Endodermal cell (in vitro differentiated cells): ENCODE results near the gene MMD2. TPM values are rescaled to one million over a fixed set of nuclear protein-coding genes. Genes with fewer than 3 reads are reported as not detected.

Experiments
- DNase-seq: peaks from one replicate; pipeline ENCODE4 v3.0.0-alpha.2; 2017
- H3K27ac ChIP-seq: 2 replicates; pipeline ENCODE4 v1.5.1; 2013; ENCODE audit warnings: mild to moderate bottlenecking, low read depth, low read length, moderate library complexity
- H3K27me3 ChIP-seq: 2 replicates; pipeline ENCODE4 v1.6.1; 2013; ENCODE audit warnings: mild to moderate bottlenecking, low read length, moderate library complexity; ENCODE audit not compliant: insufficient read depth, control insufficient read depth, poor library complexity, severe bottlenecking
- H3K36me3 ChIP-seq: 2 replicates; pipeline ENCODE4 v1.7.0; 2013; ENCODE audit warnings: mild to moderate bottlenecking, low read length, moderate library complexity; ENCODE audit not compliant: control insufficient read depth, insufficient read depth
- H3K4me1 ChIP-seq: one replicate; pipeline ENCODE4 v1.7.0; 2013; ENCODE audit warnings: low read length; ENCODE audit not compliant: control insufficient read depth, insufficient read depth
- H3K4me3 ChIP-seq: 2 replicates; pipeline ENCODE4 v1.5.1; 2013; ENCODE audit warnings: mild to moderate bottlenecking, low read length, moderate library complexity
- H3K9ac ChIP-seq: 2 replicates; pipeline ENCODE4 v1.6.1; 2013; ENCODE audit warnings: mild to moderate bottlenecking, low read length, moderate library complexity; ENCODE audit not compliant: poor library complexity, severe bottlenecking; ENCODE audit errors: extremely low read depth
- H3K9me3 ChIP-seq: 2 replicates; pipeline ENCODE4 v1.6.1; 2013; ENCODE audit warnings: mild to moderate bottlenecking, low read length, moderate library complexity; ENCODE audit not compliant: control insufficient read depth
- H3K27ac Mint-ChIP-seq: 2 replicates; pipeline ENCODE4 v1.8.0; 2020; ENCODE audit warnings: mixed read lengths
- H3K27me3 Mint-ChIP-seq: 2 replicates; pipeline ENCODE4 v1.8.0; 2021; ENCODE audit warnings: mild to moderate bottlenecking, mixed read lengths; ENCODE audit not compliant: insufficient read depth
- H3K36me3 Mint-ChIP-seq: 2 replicates; pipeline ENCODE4 v1.8.0; 2020; ENCODE audit warnings: low read depth, mixed read lengths
- H3K4me1 Mint-ChIP-seq: 2 replicates; pipeline ENCODE4 v1.8.0; 2020; ENCODE audit warnings: mixed read lengths
- H3K4me3 Mint-ChIP-seq: 2 replicates; pipeline ENCODE4 v1.8.0; 2020; ENCODE audit warnings: mild to moderate bottlenecking, moderate library complexity, mixed read lengths
- H3K9me3 Mint-ChIP-seq: 2 replicates; pipeline ENCODE4 v1.8.0; 2020; ENCODE audit warnings: mild to moderate bottlenecking, mixed read lengths
- CTCF ChIP-seq: fragments of 200-600 bp; sonication (generic); conservative IDR thresholded peaks from 2 replicates; pipeline ENCODE4 v1.5.0; 2021; ENCODE audit warnings: antibody characterized with exemption, mild to moderate bottlenecking
- WGBS, 2 experiments: methylation state at CpG; one replicate each; pipeline versions ENCODE4 v1.1.5 to v1.1.7; 2013; ENCODE audit warnings: missing lambda C conversion rate in 2 of 2, mixed read lengths in 1 of 2; ENCODE audit not compliant: insufficient coverage in 1 of 2, insufficient read length in 1 of 2; 5-methylcytosine and 5-hydroxymethylcytosine counted together
- long read RNA-seq, 4 experiments: library from polyadenylated mRNA in 2 of 4; library from RNA in 1 of 4; library from capped mRNA in 1 of 4; stranded (forward) in 3 of 4; unstranded in 1 of 4; transcript quantifications; one replicate each; pipeline ENCODE4 v2.0.0, GENCODE V29; 2020 to 2021; ENCODE audit warnings: inconsistent platforms in 1 of 4
- polyA plus RNA-seq, 2 experiments: library from polyadenylated mRNA; stranded (reverse); fragments of 50-300 nt; gene quantifications; one replicate each; pipeline ENCODE4 v1.2.3, GENCODE V29; 2013
- total RNA-seq, 2 donors: library from RNA; stranded (reverse); fragmentation: NEBNext Ultra II Directional in 1 of 2; extraction: Animal tissue kit (Norgen Biotek cat#: 25700) in 1 of 2; gene quantifications; 2 replicates in 1 of 2; 3 replicates in 1 of 2; pipeline ENCODE4 v1.2.1, GENCODE V29; 2021

MMD2 gene
- under 1 TPM in 1 of 2 donors, not detected in 1; 0.15 TPM for total RNA-seq
- not detected for polyA plus RNA-seq (2013, experiment 1 of 2)
- not detected for polyA plus RNA-seq (2013, experiment 2 of 2)
- long read RNA-seq, experiment 1: 0 reads
- long read RNA-seq, experiment 2: 0 reads
- long read RNA-seq, experiment 3: 0 reads
- long read RNA-seq, experiment 4: 0 reads

DNA sequence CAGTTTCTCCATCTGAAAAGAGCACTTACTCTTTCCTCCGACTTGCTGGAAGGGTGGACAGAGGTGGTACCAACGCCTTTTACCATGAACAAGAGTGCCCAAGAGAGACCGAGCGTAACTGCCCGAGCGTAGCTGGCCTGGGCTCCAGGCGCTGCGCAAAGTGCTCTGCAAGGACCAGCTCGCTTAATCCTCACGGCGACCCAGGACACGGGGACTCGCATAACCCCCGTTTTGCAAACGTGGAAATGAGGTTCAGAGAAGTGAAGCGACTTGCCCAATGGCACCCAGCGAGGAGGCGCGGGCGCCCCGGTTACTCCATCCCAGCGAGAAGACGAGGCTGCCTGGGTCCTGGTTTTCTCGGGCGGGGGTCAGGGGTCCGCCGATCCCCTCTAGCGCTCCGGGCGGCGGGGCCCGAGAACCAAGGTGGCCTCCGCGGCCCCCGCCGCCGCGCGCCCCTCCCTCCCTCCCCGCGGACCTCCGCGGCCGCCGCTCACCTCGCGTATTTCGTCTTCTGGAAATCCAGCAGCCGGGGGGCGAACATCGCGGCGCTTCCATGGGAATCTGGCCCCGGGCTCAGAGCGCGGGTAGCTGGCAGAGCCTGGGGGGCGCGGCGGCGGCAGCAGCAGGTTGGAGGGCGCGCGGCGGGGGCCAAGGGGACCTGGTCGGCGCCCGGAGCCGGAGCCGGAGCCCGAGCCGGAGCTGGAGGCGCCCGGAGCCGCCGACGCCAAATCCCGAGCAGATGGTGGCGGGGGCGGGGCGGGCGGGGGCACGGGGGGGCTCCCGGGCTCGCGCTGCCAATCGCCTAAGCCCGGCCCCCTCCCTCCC lies at the start of gene MMD2:
MMD2 (minus strand) TSS at position 711 of the 825 bp plus-strand sequence; CDS start at position 541, 170 bp downstream.
- Histone ChIP-seq H3K27ac (no peak within 1 kb of the TSS), H3K4me3 (peak within 1 kb of the TSS; percentile 56), H3K4me1 (peaks cover 5% of the 10 kb centered on the region), H3K36me3 (no peaks in the 10 kb centered on the region), H3K9ac (no peak within 1 kb of the TSS), H3K27me3 (peaks cover 40% of the 10 kb centered on the region), H3K9me3 (no peaks in the 10 kb centered on the region)
- Mint-ChIP-seq H3K27ac (no peak within 1 kb of the TSS), H3K27me3 (peaks cover 51% of the 10 kb centered on the region), H3K36me3 (no peaks in the 10 kb centered on the region), H3K4me3 (peak within 1 kb of the TSS; percentile 58), H3K4me1 (peaks cover 4% of the 10 kb centered on the region), H3K9me3 (no peaks in the 10 kb centered on the region)
- TF ChIP-seq CTCF: no peak
- 3 to 6% methylated on average over 30 to 76 of the region's 87 CpGs for WGBS, 2 experiments
- peak; percentile 73 for DNase-seq

DNA sequence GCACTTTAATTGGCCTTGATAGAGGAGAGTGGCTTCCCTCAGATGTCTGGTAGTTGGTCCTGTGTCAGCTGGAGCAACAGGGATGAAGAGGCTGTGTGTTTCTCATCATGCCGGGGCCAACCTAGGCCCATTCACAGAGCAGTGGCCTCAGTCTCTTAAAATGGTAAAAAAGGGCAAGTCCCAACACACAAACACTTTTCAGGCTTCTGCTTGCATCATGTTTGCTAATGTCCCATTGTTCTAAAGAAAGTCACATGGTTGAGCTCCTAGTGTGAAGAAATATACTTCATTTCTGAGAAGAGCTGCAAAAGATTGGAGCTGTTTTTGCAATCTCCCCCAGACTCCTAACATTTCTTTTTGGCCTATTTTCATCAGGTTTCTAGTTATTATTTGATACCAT lies 46.1 kb upstream of the MMD2 start:
- WGBS, 2 experiments: 88% methylated on average over 1 of the region's 1 CpG; no CpG with 5 or more reads in 1 of the 2 experiments
- H3K9me3 Mint-ChIP-seq: peaks cover 3% of the 10 kb centered on the region

DNA sequence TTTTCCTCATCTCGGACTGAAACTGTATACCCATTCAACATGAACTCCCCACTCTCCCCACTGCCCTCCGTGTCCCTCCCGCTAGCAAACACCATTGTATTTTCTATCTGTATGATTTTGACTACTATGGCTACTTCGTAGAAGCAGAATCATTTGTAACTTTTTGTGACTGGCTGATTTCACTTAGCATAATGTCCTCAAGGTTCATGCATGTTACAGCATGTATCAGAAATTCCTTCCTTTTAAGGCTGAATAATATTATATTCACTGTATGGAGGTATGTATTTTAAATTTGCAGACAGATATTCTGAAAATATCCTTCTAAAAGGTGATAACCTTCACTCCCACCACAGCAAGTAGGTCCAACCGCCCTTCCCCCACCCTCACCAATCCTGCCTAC lies 42.9 kb upstream of the MMD2 start:
- no peak overlapping the region for H3K4me3 Mint-ChIP-seq
- 92 to 95% methylated on average over 4 to 5 of the region's 5 CpGs for WGBS, 2 experiments
- Histone ChIP-seq H3K9me3 (no peaks in the 10 kb centered on the region), H3K4me1 (no peaks in the 10 kb centered on the region), H3K36me3 (peaks cover 56% of the 10 kb centered on the region), H3K4me3 (no peak overlapping the region), H3K27me3 (no peaks in the 10 kb centered on the region), H3K9ac (no peak overlapping the region), H3K27ac (no peak overlapping the region)
- DNase-seq: no peak
- no peaks in the 10 kb centered on the region for H3K27me3 Mint-ChIP-seq
- H3K36me3 Mint-ChIP-seq: peaks cover 52% of the 10 kb centered on the region
- no peak overlapping the region for H3K27ac Mint-ChIP-seq
- H3K9me3 Mint-ChIP-seq: no peaks in the 10 kb centered on the region
- H3K4me1 Mint-ChIP-seq: no peaks in the 10 kb centered on the region
- TF ChIP-seq CTCF: no peak

More for the DNA sequence above, 46.1 kb upstream of the MMD2 start:
- TF ChIP-seq CTCF: no peak
- no peaks in the 10 kb centered on the region for H3K27me3 ChIP-seq
- no peak overlapping the region for H3K27ac Mint-ChIP-seq
- H3K4me3 ChIP-seq: no peak overlapping the region
- H3K9ac ChIP-seq: no peak overlapping the region
- H3K4me3 Mint-ChIP-seq: no peak overlapping the region
- peaks cover 37% of the 10 kb centered on the region for H3K36me3 ChIP-seq
- H3K4me1 Mint-ChIP-seq: no peaks in the 10 kb centered on the region
- H3K9me3 ChIP-seq: peaks cover 12% of the 10 kb centered on the region
- H3K27ac ChIP-seq: no peak overlapping the region
- peaks cover 44% of the 10 kb centered on the region for H3K36me3 Mint-ChIP-seq
- no peaks in the 10 kb centered on the region for H3K27me3 Mint-ChIP-seq
- H3K4me1 ChIP-seq: no peaks in the 10 kb centered on the region
- no peak for DNase-seq
